VCaP (cell line): Measurements from ENCODE around the gene SYT6.
"Not testable (repeated sequence)": the region's sequence is repeated elsewhere in the genome, so short reads cannot be mapped to it uniquely, and the experiment has no call there.

Experiments
- H3K27ac ChIP-seq: fragments of 450-650 bp; 2 replicates; pipeline ENCODE4 v1.5.1; 2017
- CTCF ChIP-seq: fragments of 450-650 bp; conservative IDR thresholded peaks from 2 replicates; pipeline ENCODE4 v1.5.1; 2017; ENCODE audit warnings: mild to moderate bottlenecking, moderate library complexity

Gene SYT6

GRCh38 chr1:114075546-114076242 lies 78.0 kb downstream of the SYT6 start:
- no peak for TF ChIP-seq CTCF
- no peak overlapping the region for H3K27ac ChIP-seq

DNA sequence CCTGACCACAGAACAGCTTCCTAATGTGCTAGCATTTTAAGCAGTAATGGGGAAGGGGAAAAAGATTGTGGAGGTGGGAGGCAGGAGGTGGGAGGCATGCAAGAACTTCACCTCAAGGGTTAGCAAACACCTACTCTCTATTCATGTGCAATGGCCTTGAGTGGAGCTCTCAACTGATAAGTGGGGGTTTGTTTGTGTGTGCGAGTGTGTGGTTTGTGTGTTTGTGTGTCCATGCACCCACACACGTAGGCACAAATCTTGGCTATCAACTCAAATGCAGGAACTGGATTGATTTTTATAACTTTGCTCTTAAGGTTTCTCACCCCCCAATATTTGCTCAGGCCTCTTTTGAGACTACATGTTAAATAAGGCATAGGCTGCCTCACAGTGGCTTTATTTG lies 78.6 kb downstream of the SYT6 start:
- TF ChIP-seq CTCF: no peak
- no peak overlapping the region for H3K27ac ChIP-seq

DNA sequence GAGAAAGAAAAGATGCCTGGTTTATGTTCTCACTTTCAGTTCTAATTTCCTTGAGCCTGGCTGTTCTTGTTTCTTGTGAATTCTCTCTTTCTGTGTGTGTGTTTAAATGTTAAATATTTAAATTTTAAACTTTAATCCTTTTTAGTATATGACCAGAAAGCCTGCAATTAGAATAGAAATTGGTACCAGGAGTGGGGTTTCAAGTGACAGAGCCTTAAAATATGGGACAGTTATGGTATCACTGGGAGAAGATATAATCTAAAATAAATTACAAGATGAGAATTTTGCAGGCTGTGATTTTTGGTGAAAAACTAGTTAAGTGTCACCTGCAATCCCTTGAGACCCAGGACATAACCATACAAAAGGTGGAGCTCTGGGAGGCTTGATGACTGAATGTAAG lies 81.4 kb downstream of the SYT6 start:
- TF ChIP-seq CTCF: no peak
- H3K27ac ChIP-seq: no peak overlapping the region

GRCh38 chr1:114069762-114070161 lies 83.9 kb downstream of the SYT6 start:
- H3K27ac ChIP-seq: not testable (repeated sequence)

DNA sequence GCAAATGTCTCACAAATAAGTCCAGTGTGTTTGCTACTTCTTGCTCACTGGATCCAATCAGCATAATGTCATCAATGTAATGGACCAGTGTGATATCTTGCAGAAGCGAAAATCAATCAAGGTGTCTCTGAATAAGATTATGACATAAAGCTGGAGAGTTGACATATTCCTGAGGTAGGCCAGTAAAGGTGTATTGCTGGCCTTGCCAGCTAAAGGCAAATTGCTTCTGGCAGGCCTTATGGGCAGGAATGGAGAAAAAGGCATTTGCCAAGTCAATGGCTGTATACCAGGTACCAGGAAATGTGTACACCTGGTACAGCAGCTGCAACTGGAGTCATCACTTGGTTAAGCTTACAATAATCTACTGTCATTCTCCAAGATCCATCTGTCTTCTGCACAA lies 85.0 kb downstream of the SYT6 start:
- H3K27ac ChIP-seq: not testable (repeated sequence)

- not testable (repeated sequence) for H3K27ac ChIP-seq
These were observed 88.0 kb downstream of the SYT6 start for GRCh38 chr1:114065671-114066070.

DNA sequence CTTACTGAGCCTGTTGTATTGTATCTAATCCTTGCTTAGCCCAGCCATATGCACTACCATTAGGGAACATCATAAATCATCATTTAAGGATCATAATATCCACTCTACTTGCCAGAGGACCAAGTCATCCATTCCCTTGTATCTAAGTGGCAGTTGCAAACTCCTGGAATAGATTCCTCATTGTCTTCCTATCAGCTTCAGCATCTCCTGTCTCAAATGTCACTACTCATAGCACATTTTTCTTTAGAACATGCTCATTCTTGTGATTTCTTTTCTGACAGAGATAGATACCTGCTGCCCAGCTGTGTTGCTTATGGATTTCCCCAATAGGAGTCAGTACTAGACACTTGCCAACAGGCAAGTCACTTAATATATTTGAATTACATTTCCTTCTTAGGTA lies 90.1 kb downstream of the SYT6 start:
- H3K27ac ChIP-seq: no peak overlapping the region
- 0 out of 2 replicates have a peak, but pooled peaks have one; percentile 16 for TF ChIP-seq CTCF

GRCh38 chr1:114062477-114063099 lies 91.1 kb downstream of the SYT6 start:
- H3K27ac ChIP-seq: no peak overlapping the region
- TF ChIP-seq CTCF: no peak

- no peak overlapping the region for H3K27ac ChIP-seq
- no peak for TF ChIP-seq CTCF
These were observed 92.4 kb downstream of the SYT6 start for GRCh38 chr1:114061121-114061830.

DNA sequence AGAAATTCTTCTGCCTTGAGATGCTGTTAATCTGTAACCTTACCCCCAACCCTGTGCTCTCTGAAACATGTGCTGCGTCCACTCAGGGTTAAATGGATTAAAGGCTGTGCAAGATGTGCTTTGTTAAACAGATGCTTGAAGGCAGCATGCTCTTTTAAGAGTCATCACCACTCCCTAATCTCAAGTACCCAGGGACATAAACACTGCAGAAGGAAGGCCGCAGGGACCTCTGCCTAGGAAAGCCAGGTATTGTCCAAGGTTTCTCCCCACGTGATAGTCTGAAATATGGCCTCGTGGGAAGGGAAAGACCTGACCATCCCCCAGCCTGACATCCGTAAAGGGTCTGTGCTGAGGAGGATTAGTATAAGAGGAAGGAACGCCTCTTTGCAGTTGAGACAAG lies 95.4 kb downstream of the SYT6 start:
- not testable (repeated sequence) for H3K27ac ChIP-seq
